ENCODE measurements around the gene ADARB2. TPM values are rescaled to one million over a fixed set of nuclear protein-coding genes. Genes with fewer than 3 reads are reported as not detected.

Gene ADARB2
- total and polyA plus RNA-seq, 5 donors from 2014 or later, result 0.27 to 2.9 (median 0.69) TPM; not detected in 1

DNA sequence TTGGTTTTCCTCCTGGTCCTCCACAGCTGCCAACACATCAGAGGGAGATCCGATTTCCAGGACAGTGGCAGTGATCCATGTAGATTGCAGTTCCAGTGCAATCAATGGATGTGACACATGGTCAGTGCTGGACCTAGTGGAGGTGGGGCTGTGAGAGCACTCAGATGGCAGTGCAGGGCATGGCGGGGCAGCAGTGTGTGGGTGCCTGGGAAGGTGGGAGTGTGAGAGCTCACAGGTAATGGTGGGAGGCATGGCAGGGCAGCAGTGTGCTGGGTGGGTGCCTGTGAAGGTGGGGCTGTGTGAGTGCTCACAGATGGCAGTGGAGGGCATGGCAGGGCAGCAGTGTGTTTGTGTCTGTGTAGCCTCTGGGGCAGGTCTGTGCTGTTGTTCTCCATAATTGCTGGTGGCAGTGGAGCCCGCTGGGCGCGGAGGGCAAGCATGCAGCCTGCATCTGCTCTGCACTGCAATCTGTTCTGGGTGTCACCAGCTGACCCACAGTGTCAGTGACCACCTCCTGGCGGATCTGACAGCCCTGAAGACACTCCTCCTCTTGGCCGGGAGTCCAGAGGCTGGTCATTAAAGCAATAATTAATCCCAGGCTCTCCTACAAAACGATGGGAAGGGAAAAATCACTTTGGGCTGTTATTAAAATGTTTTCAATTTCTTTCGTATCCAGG lies 8.6 kb upstream of the ADARB2 start:
- Histone ChIP-seq H3K27me3 (ENCODE audit: control insufficient read depth, insufficient read depth, low read length) (no peaks in the 10 kb centered on the region), H3K9me3 (ENCODE audit: control insufficient read depth in 2 of 2, low read length in 2 of 2) (peaks cover 0 to 1% of the 10 kb centered on the region in 2 experiments), H3K36me3 (ENCODE audit: control insufficient read depth, insufficient read depth, low read length) (no peaks in the 10 kb centered on the region), H3K4me3 (ENCODE audit: low read depth, low read length) (no peak overlapping the region), H3K27ac (ENCODE audit: insufficient read depth, low read length, poor library complexity, severe bottlenecking) (no peak overlapping the region), H3K4me1 (ENCODE audit: control insufficient read depth, insufficient read depth, low read length, poor library complexity, severe bottlenecking) (no peaks in the 10 kb centered on the region)
- Mint-ChIP-seq H3K9me3 (peaks cover 0 to 23% (median 7%) of the 10 kb centered on the region in 7 donors), H3K4me3 (no peak overlapping the region), H3K4me1 (no peaks in the 10 kb centered on the region), H3K27ac (no peak overlapping the region), H3K27me3 (peaks cover 9% of the 10 kb centered on the region), H3K36me3 (no peaks in the 10 kb centered on the region)
- ATAC-seq (ENCODE audit: low read depth in 2 of 2) (no peak), DNase-seq (no peak)

DNA sequence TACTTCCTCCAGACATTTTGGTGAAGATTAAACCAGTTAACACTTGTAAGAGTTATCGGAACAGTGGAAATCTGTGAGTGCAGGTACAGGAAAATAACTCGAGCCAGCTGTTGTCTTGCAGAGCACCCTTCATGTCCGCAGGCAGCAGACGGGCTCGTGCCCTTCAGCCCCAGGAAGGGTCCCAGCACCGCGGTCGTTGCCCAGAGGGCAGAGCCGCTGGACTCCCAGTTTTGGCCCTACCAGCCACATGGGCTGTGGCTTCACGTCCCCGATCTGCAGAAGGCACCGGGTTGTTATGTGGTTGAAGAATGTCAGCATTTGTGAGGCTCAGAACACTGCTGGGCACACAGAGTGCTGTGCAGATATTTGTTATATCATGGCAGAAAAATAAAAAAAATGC lies 7.2 kb upstream of the ADARB2 start:
- Histone ChIP-seq H3K9me3 (ENCODE audit: control insufficient read depth in 2 of 2, low read length in 2 of 2) (no peaks in the 10 kb centered on the region), H3K4me1 (ENCODE audit: control insufficient read depth, insufficient read depth, low read length, poor library complexity, severe bottlenecking) (no peaks in the 10 kb centered on the region), H3K4me3 (ENCODE audit: low read depth, low read length) (no peak overlapping the region), H3K36me3 (ENCODE audit: control insufficient read depth, insufficient read depth, low read length) (no peaks in the 10 kb centered on the region), H3K27ac (ENCODE audit: insufficient read depth, low read length, poor library complexity, severe bottlenecking) (no peak overlapping the region), H3K27me3 (ENCODE audit: control insufficient read depth, insufficient read depth, low read length) (no peaks in the 10 kb centered on the region)
- no peak overlapping the region for H3K27ac Mint-ChIP-seq
- DNase-seq (no peak), ATAC-seq (ENCODE audit: low read depth in 2 of 2) (no peak)
- no peaks in the 10 kb centered on the region for H3K4me1 Mint-ChIP-seq
- peaks cover 16% of the 10 kb centered on the region for H3K27me3 Mint-ChIP-seq
- no peaks in the 10 kb centered on the region for H3K36me3 Mint-ChIP-seq
- no peak overlapping the region for H3K4me3 Mint-ChIP-seq
- H3K9me3 Mint-ChIP-seq, result peaks cover 0 to 11% (median 5%) of the 10 kb centered on the region in 7 donors

- Histone ChIP-seq H3K4me3 (ENCODE audit: low read depth, low read length) (no peak overlapping the region), H3K4me1 (ENCODE audit: control insufficient read depth, insufficient read depth, low read length, poor library complexity, severe bottlenecking) (no peaks in the 10 kb centered on the region), H3K27ac (ENCODE audit: insufficient read depth, low read length, poor library complexity, severe bottlenecking) (no peak overlapping the region), H3K27me3 (ENCODE audit: control insufficient read depth, insufficient read depth, low read length) (peaks cover 8% of the 10 kb centered on the region), H3K9me3 (ENCODE audit: control insufficient read depth in 2 of 2, low read length in 2 of 2) (no peaks in the 10 kb centered on the region), H3K36me3 (ENCODE audit: control insufficient read depth, insufficient read depth, low read length) (no peaks in the 10 kb centered on the region)
- no peak for ATAC-seq (ENCODE audit: low read depth in 2 of 2)
- peaks cover 23% of the 10 kb centered on the region for H3K27me3 Mint-ChIP-seq
- no peaks in the 10 kb centered on the region for H3K36me3 Mint-ChIP-seq
- H3K27ac Mint-ChIP-seq, result no peak overlapping the region
- H3K4me3 Mint-ChIP-seq, result no peak overlapping the region
- no peaks in the 10 kb centered on the region for H3K9me3 Mint-ChIP-seq
- no peaks in the 10 kb centered on the region for H3K4me1 Mint-ChIP-seq
- DNase-seq, result no peak
Measured at GRCh38 chr10:1743141-1743540, 5.8 kb upstream of the ADARB2 start.

DNA sequence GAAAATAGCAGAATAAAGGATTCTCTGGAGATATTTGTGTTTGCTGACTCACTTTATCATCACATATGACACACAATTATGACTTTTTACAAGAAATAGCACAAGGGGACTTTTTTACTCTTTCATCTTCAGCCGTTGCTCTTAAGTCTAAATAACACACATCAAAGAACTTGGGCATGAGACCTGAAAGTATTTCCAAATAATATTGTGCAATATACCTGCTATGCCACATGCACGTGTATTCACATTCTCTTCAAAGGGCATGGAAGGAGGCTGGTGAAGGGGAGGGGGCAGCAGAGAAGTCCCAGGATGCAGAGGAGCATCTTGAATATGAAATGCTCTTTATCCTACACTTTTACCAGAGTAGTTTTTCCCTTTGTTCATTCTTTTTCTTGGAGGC lies 4.1 kb upstream of the ADARB2 start:
- no peaks in the 10 kb centered on the region for H3K9me3 ChIP-seq (ENCODE audit: control insufficient read depth in 2 of 2, low read length in 2 of 2)
- peaks cover 0 to 2% (median 0%) of the 10 kb centered on the region in 4 donors for H3K4me1 Mint-ChIP-seq
- no peaks in the 10 kb centered on the region for H3K9me3 Mint-ChIP-seq
- no peak overlapping the region for H3K27ac ChIP-seq (ENCODE audit: insufficient read depth, low read length, poor library complexity, severe bottlenecking)
- H3K27ac Mint-ChIP-seq, result no peak overlapping the region
- no peaks in the 10 kb centered on the region for H3K36me3 ChIP-seq (ENCODE audit: control insufficient read depth, insufficient read depth, low read length)
- no peaks in the 10 kb centered on the region for H3K4me1 ChIP-seq (ENCODE audit: control insufficient read depth, insufficient read depth, low read length, poor library complexity, severe bottlenecking)
- no peak for DNase-seq
- H3K27me3 Mint-ChIP-seq, result peaks cover 34% of the 10 kb centered on the region
- no peak for ATAC-seq (ENCODE audit: low read depth in 2 of 2)
- H3K4me3 Mint-ChIP-seq, result no peak overlapping the region
- H3K27me3 ChIP-seq (ENCODE audit: control insufficient read depth, insufficient read depth, low read length), result peaks cover 12% of the 10 kb centered on the region
- no peaks in the 10 kb centered on the region for H3K36me3 Mint-ChIP-seq
- no peak overlapping the region for H3K4me3 ChIP-seq (ENCODE audit: low read depth, low read length)

- Histone ChIP-seq H3K27ac (ENCODE audit: insufficient read depth, low read length, poor library complexity, severe bottlenecking) (no peak overlapping the region), H3K4me1 (ENCODE audit: control insufficient read depth, insufficient read depth, low read length, poor library complexity, severe bottlenecking) (no peaks in the 10 kb centered on the region), H3K4me3 (ENCODE audit: low read depth, low read length) (no peak overlapping the region), H3K36me3 (ENCODE audit: control insufficient read depth, insufficient read depth, low read length) (no peaks in the 10 kb centered on the region), H3K9me3 (ENCODE audit: control insufficient read depth in 2 of 2, low read length in 2 of 2) (no peaks in the 10 kb centered on the region), H3K27me3 (ENCODE audit: control insufficient read depth, insufficient read depth, low read length) (peaks cover 17% of the 10 kb centered on the region)
- DNase-seq (no peak), ATAC-seq (ENCODE audit: low read depth in 2 of 2) (no peak)
- no peak overlapping the region for H3K27ac Mint-ChIP-seq
- no peak overlapping the region for H3K4me3 Mint-ChIP-seq
- no peaks in the 10 kb centered on the region for H3K9me3 Mint-ChIP-seq
- no peaks in the 10 kb centered on the region for H3K36me3 Mint-ChIP-seq
- peaks cover 0 to 5% (median under 1%) of the 10 kb centered on the region in 4 donors for H3K4me1 Mint-ChIP-seq
- peaks cover 46% of the 10 kb centered on the region for H3K27me3 Mint-ChIP-seq
Measured at GRCh38 chr10:1739751-1740150, 2.4 kb upstream of the ADARB2 start.

GRCh38 chr10:1738950-1739349 lies 1.6 kb upstream of the ADARB2 start:
- Mint-ChIP-seq H3K9me3 (no peaks in the 10 kb centered on the region), H3K4me1 (peaks cover 0 to 5% (median under 1%) of the 10 kb centered on the region in 4 donors), H3K27me3 (peaks cover 46% of the 10 kb centered on the region), H3K36me3 (no peaks in the 10 kb centered on the region), H3K4me3 (no peak overlapping the region), H3K27ac (no peak overlapping the region)
- Histone ChIP-seq H3K4me3 (ENCODE audit: low read depth, low read length) (no peak overlapping the region), H3K27ac (ENCODE audit: insufficient read depth, low read length, poor library complexity, severe bottlenecking) (no peak overlapping the region), H3K36me3 (ENCODE audit: control insufficient read depth, insufficient read depth, low read length) (no peaks in the 10 kb centered on the region), H3K27me3 (ENCODE audit: control insufficient read depth, insufficient read depth, low read length) (peaks cover 21% of the 10 kb centered on the region), H3K4me1 (ENCODE audit: control insufficient read depth, insufficient read depth, low read length, poor library complexity, severe bottlenecking) (no peaks in the 10 kb centered on the region), H3K9me3 (ENCODE audit: control insufficient read depth in 2 of 2, low read length in 2 of 2) (no peaks in the 10 kb centered on the region)
- DNase-seq, result no peak
- ATAC-seq (ENCODE audit: low read depth in 2 of 2), result no peak

GRCh38 chr10:1736972-1737221 lies 428 bp downstream of the ADARB2 start:
- peaks cover 24% of the 10 kb centered on the region for H3K27me3 ChIP-seq (ENCODE audit: control insufficient read depth, insufficient read depth, low read length)
- no peaks in the 10 kb centered on the region for H3K36me3 Mint-ChIP-seq
- ATAC-seq (ENCODE audit: low read depth in 2 of 2), result no peak

DNA sequence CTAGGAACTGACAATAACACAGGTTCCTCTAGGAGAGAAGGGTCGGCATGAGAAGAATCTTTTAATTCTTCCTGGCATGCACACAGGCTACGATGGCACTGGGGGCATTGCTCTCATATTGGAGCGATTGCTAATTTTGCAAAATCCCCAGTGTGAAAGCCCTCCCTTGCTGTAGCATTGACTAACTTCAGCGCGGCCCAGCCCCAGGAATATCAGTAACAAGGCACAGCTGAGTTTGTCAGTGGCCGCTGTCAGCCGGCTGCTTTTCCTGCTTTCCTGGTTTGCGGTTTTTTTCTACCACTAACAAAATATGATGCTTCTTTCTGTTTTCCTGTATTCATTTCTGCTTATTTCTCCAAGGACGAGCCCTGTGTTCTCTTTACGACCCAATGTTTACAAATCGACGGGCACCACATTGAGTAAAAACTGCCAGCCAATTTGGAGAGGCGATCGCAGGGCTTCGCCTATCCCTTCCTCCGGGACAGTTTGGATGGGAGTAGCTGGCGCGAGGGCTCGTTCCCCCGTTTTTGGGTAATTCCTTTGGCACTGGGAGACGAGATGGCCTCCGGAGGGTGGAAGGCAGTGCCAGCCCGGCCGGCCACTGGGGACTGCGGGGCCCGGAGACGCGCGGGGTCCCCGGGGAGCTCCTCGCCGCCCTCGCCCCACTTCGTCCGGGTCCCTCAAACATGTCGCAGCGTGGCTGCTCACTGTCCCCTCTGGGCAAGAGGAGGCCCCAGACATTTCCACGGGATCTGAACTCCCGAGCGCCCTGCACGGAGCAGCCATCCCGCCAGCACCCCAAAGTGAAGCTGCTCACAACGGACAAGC lies 967 bp downstream of the ADARB2 start:
- H3K27me3 ChIP-seq (ENCODE audit: control insufficient read depth, insufficient read depth, low read length), result peaks cover 24% of the 10 kb centered on the region
- ATAC-seq (ENCODE audit: low read depth in 2 of 2) (no peak), DNase-seq (no peak)
- H3K27me3 Mint-ChIP-seq, result peaks cover 59% of the 10 kb centered on the region
- H3K4me3 ChIP-seq (ENCODE audit: low read depth, low read length), result no peak overlapping the region
- peaks cover 0 to 5% (median under 1%) of the 10 kb centered on the region in 4 donors for H3K4me1 Mint-ChIP-seq
- no peak overlapping the region for H3K27ac Mint-ChIP-seq
- no peaks in the 10 kb centered on the region for H3K36me3 ChIP-seq (ENCODE audit: control insufficient read depth, insufficient read depth, low read length)
- no peaks in the 10 kb centered on the region for H3K4me1 ChIP-seq (ENCODE audit: control insufficient read depth, insufficient read depth, low read length, poor library complexity, severe bottlenecking)
- no peaks in the 10 kb centered on the region for H3K36me3 Mint-ChIP-seq
- no peak overlapping the region for H3K4me3 Mint-ChIP-seq
- H3K9me3 ChIP-seq (ENCODE audit: control insufficient read depth in 2 of 2, low read length in 2 of 2), result no peaks in the 10 kb centered on the region
- no peaks in the 10 kb centered on the region for H3K9me3 Mint-ChIP-seq
- no peak overlapping the region for H3K27ac ChIP-seq (ENCODE audit: insufficient read depth, low read length, poor library complexity, severe bottlenecking)

More at GRCh38 chr10:1736972-1737221, 428 bp downstream of the ADARB2 start:
- H3K27ac ChIP-seq (ENCODE audit: insufficient read depth, low read length, poor library complexity, severe bottlenecking), result no peak overlapping the region
- no peaks in the 10 kb centered on the region for H3K4me1 ChIP-seq (ENCODE audit: control insufficient read depth, insufficient read depth, low read length, poor library complexity, severe bottlenecking)
- H3K4me3 ChIP-seq (ENCODE audit: low read depth, low read length), result no peak overlapping the region
- no peak for DNase-seq
- H3K9me3 ChIP-seq (ENCODE audit: control insufficient read depth in 2 of 2, low read length in 2 of 2), result no peaks in the 10 kb centered on the region
- Mint-ChIP-seq H3K4me3 (no peak overlapping the region), H3K27ac (no peak overlapping the region), H3K9me3 (no peaks in the 10 kb centered on the region), H3K27me3 (peaks cover 59% of the 10 kb centered on the region), H3K4me1 (peaks cover 0 to 5% (median under 1%) of the 10 kb centered on the region in 4 donors)
- no peaks in the 10 kb centered on the region for H3K36me3 ChIP-seq (ENCODE audit: control insufficient read depth, insufficient read depth, low read length)
